Bone marrow (tissue), 2 donors: ENCODE data around the gene MYOF.
"Not testable (repeated sequence)": the region's sequence is repeated elsewhere in the genome, so short reads cannot be mapped to it uniquely, and the experiment has no call there.

Experiments used
- DNase-seq, 2 donors: peaks; one replicate each; lab custom pipeline; 2025; lab: John Stamatoyannopoulos, UW

Gene MYOF

GRCh38 chr10:93456480-93456879 is 25.7 kb downstream of the MYOF start:
- no peak for DNase-seq

DNA sequence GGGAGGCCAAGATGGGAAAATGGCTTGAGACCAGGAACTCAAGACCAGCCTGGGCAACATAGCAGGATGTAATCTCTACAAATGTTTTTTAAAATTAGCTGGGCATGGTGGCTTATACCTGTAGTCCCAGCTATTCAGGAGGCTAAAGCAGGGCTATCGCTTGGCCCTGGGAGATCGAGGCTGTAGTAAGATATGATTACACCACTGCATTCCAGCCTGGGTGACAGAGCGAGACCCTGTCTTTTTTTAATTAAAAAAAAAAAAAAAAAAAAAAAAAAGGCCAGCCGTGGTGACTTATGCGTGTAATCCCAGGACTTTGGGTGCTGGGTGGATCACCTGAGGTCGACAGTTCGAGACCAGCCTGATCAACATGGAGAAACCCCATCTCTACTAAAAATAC is 27.4 kb downstream of the MYOF start:
- no peak for DNase-seq

DNA sequence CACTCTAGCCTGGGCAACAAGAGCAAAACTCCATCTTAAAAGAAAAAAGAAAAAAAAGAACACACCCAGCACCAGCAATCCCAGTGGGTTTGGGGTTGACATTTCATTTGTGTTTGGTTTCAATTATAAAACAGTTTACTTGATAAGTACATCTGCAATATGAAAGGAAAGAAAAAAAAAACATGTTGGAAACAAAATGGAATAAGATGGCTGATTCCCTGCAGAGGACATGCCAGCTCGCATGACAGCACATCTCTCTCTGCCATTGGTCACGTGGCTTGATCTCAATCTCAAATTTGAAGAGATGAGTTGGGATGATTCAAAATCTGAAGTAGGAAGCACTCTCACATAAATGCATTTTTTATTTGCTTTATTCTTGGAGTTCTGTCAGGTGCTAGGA is 28.0 kb downstream of the MYOF start:
- DNase-seq, result no peak

- DNase-seq, result no peak
These were observed 30.0 kb downstream of the MYOF start for GRCh38 chr10:93452143-93452542.

- no peak for DNase-seq
These were observed 30.7 kb downstream of the MYOF start for GRCh38 chr10:93451244-93451947.

GRCh38 chr10:93447970-93448369 is 34.2 kb downstream of the MYOF start:
- DNase-seq, result no peak

- no peak for DNase-seq
These were observed 35.1 kb downstream of the MYOF start for GRCh38 chr10:93447019-93447418.

DNA sequence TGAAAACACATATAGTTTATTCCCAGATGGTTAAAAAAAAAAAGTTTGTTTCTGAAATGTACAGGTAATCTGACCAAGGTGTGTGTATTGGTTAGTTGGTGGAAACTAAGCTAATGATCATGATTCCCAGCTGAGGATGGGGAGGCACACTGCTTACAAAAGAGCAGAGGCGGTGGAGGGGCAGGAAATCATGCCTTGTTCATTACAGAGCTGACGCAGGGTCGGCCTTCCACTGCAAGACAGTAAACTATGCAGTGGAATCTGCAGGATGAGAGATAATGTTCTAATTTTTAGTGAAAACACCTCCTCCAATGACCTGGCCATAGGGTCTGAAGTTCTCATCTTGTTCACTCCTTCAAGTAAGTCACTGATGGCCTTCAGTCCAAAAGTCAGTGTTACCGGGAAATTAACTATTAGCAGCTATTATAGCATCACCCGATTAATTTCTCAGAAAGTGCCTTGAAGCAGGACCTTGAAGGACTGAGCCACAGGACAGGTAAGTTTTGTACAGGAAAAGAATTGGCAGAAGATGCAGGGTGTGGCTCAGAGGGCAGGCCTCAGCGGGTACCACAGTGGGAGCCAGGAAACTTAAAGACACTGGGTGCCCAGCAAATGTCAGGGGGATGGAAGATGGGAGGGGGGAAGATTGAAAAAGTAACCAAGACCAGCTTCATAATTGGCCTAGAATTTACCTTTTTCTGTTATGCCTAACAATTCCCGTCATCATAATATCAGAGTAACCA is 36.0 kb downstream of the MYOF start:
- DNase-seq, result no peak

GRCh38 chr10:93445097-93445960 is 36.8 kb downstream of the MYOF start:
- DNase-seq, result no peak

DNA sequence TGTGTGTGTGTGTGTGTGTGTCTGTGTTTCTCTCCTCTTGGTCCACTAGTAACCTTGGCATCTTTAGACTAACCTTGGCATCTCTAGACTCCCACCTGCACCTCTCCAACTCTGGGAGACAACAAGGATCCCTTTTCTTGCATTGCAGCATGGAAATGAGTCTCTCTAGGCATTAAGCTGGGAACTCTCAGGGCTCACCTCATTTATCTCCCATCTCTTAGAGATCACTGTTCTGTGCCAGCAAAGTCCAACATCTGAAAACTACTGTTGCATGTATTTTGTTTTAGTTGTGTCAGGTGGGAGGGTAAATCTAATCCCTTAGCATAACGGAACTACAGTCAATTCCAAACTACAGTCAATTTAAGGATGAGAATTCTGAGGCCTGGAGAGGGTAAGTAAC is 38.7 kb downstream of the MYOF start:
- no peak for DNase-seq

- DNase-seq, result not testable (repeated sequence)
These were observed 39.4 kb downstream of the MYOF start for GRCh38 chr10:93442721-93443120.

DNA sequence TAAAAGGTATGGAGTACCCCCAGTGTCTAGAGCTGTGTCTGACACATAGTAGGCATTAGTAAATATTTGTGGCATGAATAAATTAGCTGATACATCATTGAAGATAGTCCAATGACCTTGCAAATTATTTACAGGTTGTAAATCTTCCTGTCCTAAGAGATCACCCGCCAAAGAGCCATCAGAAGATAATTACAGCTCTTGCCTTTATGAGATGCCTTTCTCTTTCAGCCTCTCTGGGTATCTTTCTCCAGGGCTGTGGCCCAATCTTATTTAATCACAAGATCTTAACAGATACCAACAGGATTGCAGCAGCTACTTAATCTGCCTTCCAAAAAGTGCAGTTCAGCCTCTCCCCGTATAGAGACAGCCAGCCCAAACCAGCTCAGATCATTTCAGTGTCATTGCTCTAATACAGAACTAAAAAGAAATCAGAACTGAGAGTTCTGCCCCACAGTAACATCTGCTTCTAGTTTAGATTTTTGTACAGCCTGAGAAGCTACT is 41.5 kb downstream of the MYOF start:
- DNase-seq, result no peak

DNA sequence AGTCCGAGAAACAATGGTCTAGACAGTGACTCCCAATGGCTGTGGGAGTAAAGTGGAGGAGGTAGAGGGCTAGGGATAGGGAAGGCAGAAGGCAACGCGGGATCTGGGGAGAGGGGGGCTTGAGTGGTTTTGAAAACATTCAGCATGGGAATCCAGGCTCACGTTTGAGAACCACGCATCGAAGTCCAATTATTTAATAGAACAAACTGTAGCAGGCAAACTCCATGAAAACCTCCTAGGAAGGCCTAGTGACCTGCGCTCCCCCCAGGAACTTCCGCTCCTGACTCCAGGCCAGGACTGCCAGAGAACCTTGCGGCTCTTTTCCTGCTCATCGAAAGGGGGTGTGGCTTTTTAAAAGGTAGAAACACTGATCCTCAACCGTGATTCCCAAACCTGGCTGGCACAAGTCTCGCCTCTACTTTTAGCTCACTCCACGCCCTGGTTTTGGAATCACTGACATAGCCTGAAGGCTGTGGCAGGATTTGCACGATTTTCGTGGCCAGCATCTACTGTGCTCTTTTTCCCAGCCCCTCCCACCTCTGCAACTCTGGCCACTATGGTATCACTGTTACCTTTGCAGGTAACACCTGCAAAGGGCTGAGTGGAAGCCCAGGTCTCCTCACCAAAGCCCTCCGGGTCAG is 43.4 kb downstream of the MYOF start:
- DNase-seq, result no peak

DNA sequence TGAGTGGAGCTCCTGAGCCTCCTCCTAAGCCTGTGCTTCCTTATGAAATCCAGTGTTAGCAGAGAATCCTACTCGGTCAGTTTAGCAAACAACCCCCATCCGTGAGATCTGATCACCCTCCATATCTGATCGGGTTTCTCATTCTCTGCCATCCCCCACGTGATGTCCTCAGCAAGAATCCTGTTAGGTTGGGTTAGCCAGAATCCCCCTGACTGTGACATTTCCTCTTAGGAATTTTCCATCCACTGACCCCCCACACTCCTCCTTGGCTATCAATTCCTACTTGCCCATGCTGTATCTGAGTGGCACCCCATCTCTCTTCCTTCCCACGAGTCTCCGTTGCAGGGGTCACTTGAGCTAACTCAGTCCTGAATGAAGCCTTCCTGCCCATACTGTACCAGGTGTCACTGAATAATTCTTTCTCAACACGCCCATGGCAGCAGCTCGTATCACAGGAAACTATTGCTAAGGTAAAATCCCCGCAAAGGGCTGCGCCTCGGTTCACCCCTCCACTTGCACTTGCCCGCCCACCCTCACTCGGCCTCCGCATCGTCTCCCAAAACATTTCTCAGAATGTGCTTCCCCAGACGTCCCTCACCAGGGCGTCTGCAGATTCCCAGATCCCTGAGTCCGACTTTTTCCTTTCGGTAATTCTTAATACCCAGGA is 44.1 kb downstream of the MYOF start:
- no peak for DNase-seq

GRCh38 chr10:93437086-93437945 is 44.8 kb downstream of the MYOF start:
- DNase-seq, result no peak

GRCh38 chr10:93436591-93437085 is 45.5 kb downstream of the MYOF start:
- DNase-seq, result no peak

- DNase-seq, result no peak
These were observed 46.3 kb downstream of the MYOF start for GRCh38 chr10:93435621-93436397.

DNA sequence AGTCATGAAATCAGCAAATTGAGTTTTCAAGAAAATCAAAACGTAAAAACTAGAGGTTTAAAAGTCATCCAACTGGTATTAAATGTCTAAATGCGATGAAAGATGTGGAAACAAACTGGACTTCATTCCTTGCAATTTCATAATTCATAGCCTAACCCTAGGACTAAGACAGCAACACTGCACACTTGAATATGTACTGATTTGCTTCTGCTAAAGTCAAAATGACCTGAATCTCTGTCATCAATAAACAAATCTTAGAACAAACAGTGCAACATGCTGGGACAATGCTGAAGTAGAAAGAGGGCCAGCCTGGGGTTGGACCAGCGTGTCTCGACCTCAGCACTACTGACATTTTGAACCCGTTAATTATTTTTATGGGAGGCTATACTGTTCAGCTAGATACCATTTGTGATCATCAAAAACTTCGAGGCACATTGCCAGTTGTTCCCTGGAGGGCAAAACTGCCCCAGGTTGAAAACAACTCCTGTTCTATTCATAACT is 47.1 kb downstream of the MYOF start:
- DNase-seq, result no peak

DNA sequence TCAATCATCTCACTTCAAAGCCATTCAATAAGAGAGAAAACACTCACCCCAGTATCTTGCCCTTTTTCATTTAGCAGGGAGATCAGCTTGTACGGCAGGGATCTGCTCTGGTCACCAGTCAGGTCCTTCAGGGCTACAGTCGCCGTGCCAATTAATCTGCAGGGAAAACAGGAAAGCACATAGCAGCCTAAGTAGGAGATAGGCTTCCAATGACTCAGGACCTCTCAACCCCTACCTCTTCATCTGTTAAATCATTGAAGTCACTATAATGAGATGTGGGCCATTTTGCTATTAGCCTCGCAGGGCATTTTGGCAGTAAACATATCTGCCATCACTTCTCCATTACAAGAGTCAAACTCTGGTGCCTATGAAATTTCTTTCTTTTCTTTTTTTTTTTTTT is 50.8 kb downstream of the MYOF start:
- peak in 1 of 2 donors; percentile 3 for DNase-seq
